HT-29 (cell line): Measurements from ENCODE around the gene CMTM6. TPM values are rescaled to one million over a fixed set of nuclear protein-coding genes. Genes with fewer than 3 reads are reported as not detected.
"Not testable (repeated sequence)": the region's sequence is repeated elsewhere in the genome, so short reads cannot be mapped to it uniquely, and the experiment has no call there.

ENCODE experiments used
- DNase-seq: peaks from one replicate; pipeline ENCODE4 v3.0.0-alpha.2; 2015; ENCODE audit warnings: low spot score
- total RNA-seq: library from RNA; depleted of rRNA; stranded (reverse); fragments of >200 nt; shearing (Covaris generic); gene quantifications from 2 replicates; pipeline ENCODE4 v1.2.3, GENCODE V29; 2014

CMTM6 gene
- total RNA-seq, 1 experiment from 2014 or later = 38.6 TPM

- peak; percentile 65 for DNase-seq
These were observed 35.1 kb downstream of the CMTM6 start for GRCh38 chr3:32467333-32468070.

GRCh38 chr3:32466808-32467207 is 35.8 kb downstream of the CMTM6 start:
- not testable (repeated sequence) for DNase-seq

GRCh38 chr3:32464726-32465125 is 37.9 kb downstream of the CMTM6 start:
- not testable (repeated sequence) for DNase-seq

GRCh38 chr3:32463415-32463814 is 39.2 kb downstream of the CMTM6 start:
- DNase-seq = not testable (repeated sequence)

GRCh38 chr3:32462191-32462986 is 40.3 kb downstream of the CMTM6 start:
- not testable (repeated sequence) for DNase-seq

GRCh38 chr3:32460817-32461496 is 41.7 kb downstream of the CMTM6 start:
- not testable (repeated sequence) for DNase-seq

- DNase-seq = no peak
These were observed 42.5 kb downstream of the CMTM6 start for GRCh38 chr3:32460031-32460749.

- DNase-seq = no peak
These were observed 43.2 kb downstream of the CMTM6 start for GRCh38 chr3:32459450-32459849.

- no peak for DNase-seq
These were observed 44.6 kb downstream of the CMTM6 start for GRCh38 chr3:32457971-32458471.

GRCh38 chr3:32456429-32457130 is 46.1 kb downstream of the CMTM6 start:
- no peak for DNase-seq

GRCh38 chr3:32455609-32456428 is 46.8 kb downstream of the CMTM6 start:
- no peak for DNase-seq

GRCh38 chr3:32454731-32455608 is 47.7 kb downstream of the CMTM6 start:
- DNase-seq = no peak

- no peak for DNase-seq
These were observed 48.5 kb downstream of the CMTM6 start for GRCh38 chr3:32454111-32454510.

- no peak for DNase-seq
These were observed 49.3 kb downstream of the CMTM6 start for GRCh38 chr3:32453346-32453745.

GRCh38 chr3:32452009-32452408 is 50.6 kb downstream of the CMTM6 start:
- DNase-seq = no peak

GRCh38 chr3:32450992-32451659 is 51.5 kb downstream of the CMTM6 start:
- DNase-seq = no peak

- no peak for DNase-seq
These were observed 52.2 kb downstream of the CMTM6 start for GRCh38 chr3:32450426-32450825.

- no peak for DNase-seq
These were observed 53.0 kb downstream of the CMTM6 start for GRCh38 chr3:32449691-32450090.
